HepG2 (cell line): ENCODE measurements around the gene PRMT7.

Experiments
- EZH2 ChIP-seq: conservative IDR thresholded peaks from 2 replicates; pipeline ENCODE4 v1.6.1; 2012; ENCODE audit warnings: mild to moderate bottlenecking, low read depth, low read length, moderate library complexity
- MAZ ChIP-seq, 2 experiments: sonication (generic) in 1 of 2; formaldehyde crosslinking in 1 of 2; IDR thresholded peaks; 2 replicates each; pipeline versions ENCODE4 v1.5.0 to v1.6.1; 2012 to 2020; ENCODE audit warnings: low read depth in 2 of 2, mild to moderate bottlenecking in 2 of 2, borderline replicate concordance in 1 of 2, improper control_type of control experiment in 1 of 2, low read length in 1 of 2, missing genetic modification reagents in 1 of 2, moderate library complexity in 1 of 2
- MEIS2 ChIP-seq: sonication (generic); formaldehyde crosslinking; IDR thresholded peaks from 2 replicates; pipeline ENCODE4 v1.9.0; 2021; ENCODE audit warnings: mild to moderate bottlenecking, missing genetic modification reagents
- MYC ChIP-seq: sonication (generic); formaldehyde crosslinking; IDR thresholded peaks from 2 replicates; pipeline ENCODE4 v1.9.0; 2021; ENCODE audit warnings: missing genetic modification reagents, borderline replicate concordance
- MYNN ChIP-seq: sonication (generic); formaldehyde crosslinking; IDR thresholded peaks from 2 replicates; pipeline ENCODE4 v1.4.0; 2020; ENCODE audit warnings: mild to moderate bottlenecking, low read depth, missing genetic modification reagents
- ZKSCAN1 ChIP-seq: fragments of 150-350 bp; IDR thresholded peaks from 2 replicates; pipeline ENCODE4 v1.6.1; 2014; ENCODE audit warnings: low read length
- ZNF567 ChIP-seq: sonication (generic); formaldehyde crosslinking; IDR thresholded peaks from 2 replicates; pipeline ENCODE4 v1.8.1; 2023; ENCODE audit warnings: mild to moderate bottlenecking, missing genetic modification reagents, borderline replicate concordance
- ZNF788 ChIP-seq: sonication (generic); formaldehyde crosslinking; IDR thresholded peaks from 2 replicates; pipeline ENCODE4 v1.5.0; 2020; ENCODE audit warnings: mild to moderate bottlenecking, missing genetic modification reagents, borderline replicate concordance
- ZSCAN25 ChIP-seq: sonication (generic); formaldehyde crosslinking; IDR thresholded peaks from 2 replicates; pipeline ENCODE4 v1.8.0; 2022; ENCODE audit warnings: mild to moderate bottlenecking, missing genetic modification reagents

DNA sequence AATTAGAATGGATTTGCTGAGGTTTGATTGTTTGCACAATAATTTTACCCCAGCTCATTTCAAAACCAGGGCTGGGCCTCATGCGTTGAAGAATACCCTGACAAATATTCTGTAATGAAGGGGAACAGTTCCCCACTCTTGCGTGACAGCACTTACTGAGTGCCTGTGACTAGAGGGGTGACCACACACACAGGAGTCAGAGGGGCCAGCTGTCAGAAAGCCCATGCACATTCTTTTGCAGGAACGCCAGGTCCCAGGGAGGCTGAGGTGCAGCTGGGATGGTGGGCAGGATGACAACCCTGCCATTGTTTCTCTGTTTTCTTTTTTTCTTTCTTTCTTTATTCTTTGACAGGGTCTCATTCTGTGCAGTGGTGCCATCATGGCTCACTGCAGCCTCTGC, 92.9 kb downstream of the PRMT7 start:
- TF ChIP-seq EZH2, result no peak
- TF ChIP-seq MEIS2 (CRISPR knock-in tag), result no peak
- TF ChIP-seq ZNF567 (CRISPR knock-in tag), result no peak
- TF ChIP-seq MYNN (CRISPR knock-in tag), result no peak
- TF ChIP-seq ZNF788 (CRISPR knock-in tag), result no peak
- TF ChIP-seq ZSCAN25, result no peak
- no peak for TF ChIP-seq MYC
- no peak for TF ChIP-seq MAZ (IDR thresholded peaks at IDR 0.05; ENCODE audit: borderline replicate concordance, low read depth, low read length)
- no peak for TF ChIP-seq MAZ (CRISPR knock-in tag; IDR thresholded peaks at IDR 0.05; ENCODE audit: low read depth)
- no peak for TF ChIP-seq ZKSCAN1
